ENCODE results near the gene PTH1R.

Gene PTH1R

GRCh38 chr3:46918634-46919033, 41.1 kb downstream of the PTH1R start:
- peaks cover 2% of the 10 kb centered on the region for H3K4me1 ChIP-seq (ENCODE audit: control insufficient read depth, insufficient read depth, low read length)
- no peak overlapping the region for H3K4me3 ChIP-seq (ENCODE audit: low read length)
- H3K36me3 ChIP-seq (ENCODE audit: control insufficient read depth, insufficient read depth, low read length): peaks cover 23% of the 10 kb centered on the region
- H3K9me3 ChIP-seq (ENCODE audit: control insufficient read depth, low read length): no peaks in the 10 kb centered on the region
- no peaks in the 10 kb centered on the region for H3K27me3 ChIP-seq (ENCODE audit: control insufficient read depth, insufficient read depth, low read length)
- H3K9ac ChIP-seq (ENCODE audit: low read length): no peak overlapping the region

GRCh38 chr3:46921041-46921440, 43.5 kb downstream of the PTH1R start:
- H3K4me1 ChIP-seq (ENCODE audit: control insufficient read depth, insufficient read depth, low read length): peaks cover 17% of the 10 kb centered on the region
- no peak overlapping the region for H3K4me3 ChIP-seq (ENCODE audit: low read length)
- no peaks in the 10 kb centered on the region for H3K27me3 ChIP-seq (ENCODE audit: control insufficient read depth, insufficient read depth, low read length)
- H3K9ac ChIP-seq (ENCODE audit: low read length): no peak overlapping the region
- no peaks in the 10 kb centered on the region for H3K9me3 ChIP-seq (ENCODE audit: control insufficient read depth, low read length)
- peaks cover 28% of the 10 kb centered on the region for H3K36me3 ChIP-seq (ENCODE audit: control insufficient read depth, insufficient read depth, low read length)

- no peaks in the 10 kb centered on the region for H3K27me3 ChIP-seq (ENCODE audit: control insufficient read depth, insufficient read depth, low read length)
- H3K4me1 ChIP-seq (ENCODE audit: control insufficient read depth, insufficient read depth, low read length): peaks cover 25% of the 10 kb centered on the region
- H3K36me3 ChIP-seq (ENCODE audit: control insufficient read depth, insufficient read depth, low read length): peaks cover 34% of the 10 kb centered on the region
- H3K9ac ChIP-seq (ENCODE audit: low read length): no peak overlapping the region
- H3K9me3 ChIP-seq (ENCODE audit: control insufficient read depth, low read length): no peaks in the 10 kb centered on the region
- H3K4me3 ChIP-seq (ENCODE audit: low read length): no peak overlapping the region
These were observed 44.4 kb downstream of the PTH1R start for GRCh38 chr3:46921871-46922271.

- Histone ChIP-seq H3K27me3 (ENCODE audit: control insufficient read depth, insufficient read depth, low read length) (no peaks in the 10 kb centered on the region), H3K4me3 (ENCODE audit: low read length) (no peak overlapping the region), H3K9ac (ENCODE audit: low read length) (no peak overlapping the region), H3K36me3 (ENCODE audit: control insufficient read depth, insufficient read depth, low read length) (peaks cover 34% of the 10 kb centered on the region), H3K9me3 (ENCODE audit: control insufficient read depth, low read length) (no peaks in the 10 kb centered on the region), H3K4me1 (ENCODE audit: control insufficient read depth, insufficient read depth, low read length) (peaks cover 31% of the 10 kb centered on the region)
These were observed 44.9 kb downstream of the PTH1R start for GRCh38 chr3:46922426-46922825.

- Histone ChIP-seq H3K9ac (ENCODE audit: low read length) (no peak overlapping the region), H3K4me1 (ENCODE audit: control insufficient read depth, insufficient read depth, low read length) (peaks cover 36% of the 10 kb centered on the region), H3K36me3 (ENCODE audit: control insufficient read depth, insufficient read depth, low read length) (peaks cover 34% of the 10 kb centered on the region), H3K27me3 (ENCODE audit: control insufficient read depth, insufficient read depth, low read length) (no peaks in the 10 kb centered on the region), H3K9me3 (ENCODE audit: control insufficient read depth, low read length) (no peaks in the 10 kb centered on the region), H3K4me3 (ENCODE audit: low read length) (no peak overlapping the region)
These were observed 45.5 kb downstream of the PTH1R start for GRCh38 chr3:46922871-46923558.

- no peak overlapping the region for H3K4me3 ChIP-seq (ENCODE audit: low read length)
- peaks cover 34% of the 10 kb centered on the region for H3K36me3 ChIP-seq (ENCODE audit: control insufficient read depth, insufficient read depth, low read length)
These were observed 46.2 kb downstream of the PTH1R start for GRCh38 chr3:46923559-46924350.

GRCh38 chr3:46924921-46925584, 47.5 kb downstream of the PTH1R start:
- Histone ChIP-seq H3K36me3 (ENCODE audit: control insufficient read depth, insufficient read depth, low read length) (peaks cover 34% of the 10 kb centered on the region), H3K9ac (ENCODE audit: low read length) (no peak overlapping the region), H3K27me3 (ENCODE audit: control insufficient read depth, insufficient read depth, low read length) (no peaks in the 10 kb centered on the region), H3K4me1 (ENCODE audit: control insufficient read depth, insufficient read depth, low read length) (peaks cover 53% of the 10 kb centered on the region), H3K4me3 (ENCODE audit: low read length) (no peak overlapping the region), H3K9me3 (ENCODE audit: control insufficient read depth, low read length) (no peaks in the 10 kb centered on the region)

More at GRCh38 chr3:46923559-46924350, 46.2 kb downstream of the PTH1R start:
- Histone ChIP-seq H3K4me1 (ENCODE audit: control insufficient read depth, insufficient read depth, low read length) (peaks cover 41% of the 10 kb centered on the region), H3K27me3 (ENCODE audit: control insufficient read depth, insufficient read depth, low read length) (no peaks in the 10 kb centered on the region), H3K9me3 (ENCODE audit: control insufficient read depth, low read length) (no peaks in the 10 kb centered on the region), H3K9ac (ENCODE audit: low read length) (no peak overlapping the region)

- no peak overlapping the region for H3K9ac ChIP-seq (ENCODE audit: low read length)
- no peaks in the 10 kb centered on the region for H3K9me3 ChIP-seq (ENCODE audit: control insufficient read depth, low read length)
- peaks cover 34% of the 10 kb centered on the region for H3K36me3 ChIP-seq (ENCODE audit: control insufficient read depth, insufficient read depth, low read length)
- H3K4me3 ChIP-seq (ENCODE audit: low read length): no peak overlapping the region
- H3K4me1 ChIP-seq (ENCODE audit: control insufficient read depth, insufficient read depth, low read length): peaks cover 58% of the 10 kb centered on the region
- H3K27me3 ChIP-seq (ENCODE audit: control insufficient read depth, insufficient read depth, low read length): no peaks in the 10 kb centered on the region
These were observed 48.0 kb downstream of the PTH1R start for GRCh38 chr3:46925585-46925934.

- H3K36me3 ChIP-seq (ENCODE audit: control insufficient read depth, insufficient read depth, low read length): peaks cover 29% of the 10 kb centered on the region
- H3K4me1 ChIP-seq (ENCODE audit: control insufficient read depth, insufficient read depth, low read length): peaks cover 63% of the 10 kb centered on the region
- H3K4me3 ChIP-seq (ENCODE audit: low read length): no peak overlapping the region
These were observed 48.5 kb downstream of the PTH1R start for GRCh38 chr3:46926039-46926438.

GRCh38 chr3:46926447-46926846, 48.9 kb downstream of the PTH1R start:
- H3K36me3 ChIP-seq (ENCODE audit: control insufficient read depth, insufficient read depth, low read length): peaks cover 25% of the 10 kb centered on the region
- no peaks in the 10 kb centered on the region for H3K27me3 ChIP-seq (ENCODE audit: control insufficient read depth, insufficient read depth, low read length)
- no peak overlapping the region for H3K4me3 ChIP-seq (ENCODE audit: low read length)
- H3K4me1 ChIP-seq (ENCODE audit: control insufficient read depth, insufficient read depth, low read length): peaks cover 67% of the 10 kb centered on the region
- peak overlapping the region; percentile 33 for H3K9ac ChIP-seq (ENCODE audit: low read length)
- H3K9me3 ChIP-seq (ENCODE audit: control insufficient read depth, low read length): no peaks in the 10 kb centered on the region

More at GRCh38 chr3:46926039-46926438, 48.5 kb downstream of the PTH1R start:
- no peaks in the 10 kb centered on the region for H3K9me3 ChIP-seq (ENCODE audit: control insufficient read depth, low read length)
- H3K27me3 ChIP-seq (ENCODE audit: control insufficient read depth, insufficient read depth, low read length): no peaks in the 10 kb centered on the region
- H3K9ac ChIP-seq (ENCODE audit: low read length): no peak overlapping the region

GRCh38 chr3:46926871-46927717, 49.6 kb downstream of the PTH1R start:
- H3K36me3 ChIP-seq (ENCODE audit: control insufficient read depth, insufficient read depth, low read length): peaks cover 24% of the 10 kb centered on the region
- H3K9me3 ChIP-seq (ENCODE audit: control insufficient read depth, low read length): no peaks in the 10 kb centered on the region
- no peaks in the 10 kb centered on the region for H3K27me3 ChIP-seq (ENCODE audit: control insufficient read depth, insufficient read depth, low read length)
- H3K4me1 ChIP-seq (ENCODE audit: control insufficient read depth, insufficient read depth, low read length): peaks cover 73% of the 10 kb centered on the region
- H3K9ac ChIP-seq (ENCODE audit: low read length): peak overlapping the region; percentile 33
- H3K4me3 ChIP-seq (ENCODE audit: low read length): no peak overlapping the region

All from mucosa of stomach (tissue), 1 donor.